AG04450 (cell line): Measurements from ENCODE around the gene ZAP70. TPM values are rescaled to one million over a fixed set of nuclear protein-coding genes. Genes with fewer than 3 reads are reported as not detected.
"Not testable (repeated sequence)": the region's sequence is repeated elsewhere in the genome, so short reads cannot be mapped to it uniquely, and the experiment has no call there.

ENCODE experiments used
- CTCF ChIA-PET: fragments of 300-600, 350-600 bp; formaldehyde crosslinking; extraction: SDS; loops from one replicate; lab custom pipeline; 2022; ENCODE audit warnings: antibody characterized with exemption, inconsistent platforms; lab: Charles Lee
- POLR2A ChIA-PET: fragments of 350-600 bp; formaldehyde crosslinking; extraction: SDS; loops from one replicate; lab custom pipeline; 2021; ENCODE audit warnings: antibody characterized with exemption, inconsistent platforms; lab: Yijun Ruan, JAX
- DNase-seq: peaks from one replicate; pipeline ENCODE4 v3.0.0-alpha.2; 2011; ENCODE audit warnings: low read depth, low spot score
- H3K27ac ChIP-seq: one replicate; pipeline ENCODE4 v1.5.1; 2012; ENCODE audit warnings: low read depth, low read length, control low read depth
- H3K27me3 ChIP-seq: one replicate; pipeline ENCODE4 v1.6.0; 2012; ENCODE audit warnings: low read length; ENCODE audit not compliant: control insufficient read depth, insufficient read depth
- H3K4me3 ChIP-seq: 2 replicates; pipeline ENCODE4 v1.5.1; 2011; ENCODE audit warnings: mild to moderate bottlenecking, low read depth, low read length, control low read depth
- H3K9me3 ChIP-seq: 2 replicates; pipeline ENCODE4 v1.5.1; 2012; ENCODE audit warnings: low read length; ENCODE audit not compliant: control insufficient read depth, insufficient read depth
- CTCF ChIP-seq: IDR thresholded peaks from 2 replicates; pipeline ENCODE4 v1.5.1; 2011; ENCODE audit warnings: low read depth, low read length, control low read depth, inconsistent platforms
- polyA plus RNA-seq: library from polyadenylated mRNA; depleted of rRNA; stranded (reverse); fragments of >200 nt; gene quantifications from 2 replicates; pipeline ENCODE4 v1.2.3, GENCODE V29; 2011

The ZAP70 gene
- polyA plus RNA-seq, 1 experiment = 0.06 TPM

GRCh38 chr2:97706708-97707345, 6.5 kb upstream of the ZAP70 start:
- ChIA-PET POLR2A (no interaction called here), CTCF (interaction anchor here (4.0 kb wide), 1 partner anchor 8 kb away, joined by 38 read pairs; no protein-coding TSS in a partner anchor)
- Histone ChIP-seq H3K9me3 (no peaks in the 10 kb centered on the region), H3K27me3 (peaks cover 13% of the 10 kb centered on the region), H3K4me3 (no peak overlapping the region), H3K27ac (no peak overlapping the region)
- no peak for DNase-seq
- no peak for TF ChIP-seq CTCF

GRCh38 chr2:97707362-97708047, 5.9 kb upstream of the ZAP70 start:
- no peak for TF ChIP-seq CTCF
- H3K27me3 ChIP-seq = peaks cover 14% of the 10 kb centered on the region

GRCh38 chr2:97708048-97708380, 5.4 kb upstream of the ZAP70 start:
- H3K4me3 ChIP-seq = no peak overlapping the region
- CTCF ChIA-PET = interaction anchor here (1.8 to 4.0 kb wide), 4 partner anchors 9 to 676 kb away, joined by 5 to 38 read pairs (median 12); no protein-coding TSS in a partner anchor
- POLR2A ChIA-PET = no interaction called here

More at GRCh38 chr2:97707362-97708047, 5.9 kb upstream of the ZAP70 start:
- ChIA-PET CTCF (interaction anchor here (1.8 to 4.0 kb wide), 4 partner anchors 9 to 677 kb away, joined by 5 to 38 read pairs (median 12); no protein-coding TSS in a partner anchor), POLR2A (no interaction called here)
- no peak overlapping the region for H3K27ac ChIP-seq
- no peak for DNase-seq
- H3K9me3 ChIP-seq = no peaks in the 10 kb centered on the region; the same call in 1 of the 2 replicates
- H3K4me3 ChIP-seq = no peak overlapping the region

GRCh38 chr2:97708608-97709007, 4.8 kb upstream of the ZAP70 start:
- no peak overlapping the region for H3K27ac ChIP-seq
- ChIA-PET POLR2A (interaction anchor here (0.6 kb wide), 1 partner anchor 8 kb away, joined by 3 read pairs; no protein-coding TSS in a partner anchor), CTCF (interaction anchor here (1.1 to 4.0 kb wide), 8 partner anchors 10 to 677 kb away, joined by 3 to 38 read pairs (median 5); no protein-coding TSS in a partner anchor)
- DNase-seq = no peak
- no peaks in the 10 kb centered on the region; the same call in 1 of the 2 replicates for H3K9me3 ChIP-seq
- TF ChIP-seq CTCF = no peak
- H3K4me3 ChIP-seq = no peak overlapping the region
- H3K27me3 ChIP-seq = peaks cover 10% of the 10 kb centered on the region

More at GRCh38 chr2:97708048-97708380, 5.4 kb upstream of the ZAP70 start:
- TF ChIP-seq CTCF = no peak
- Histone ChIP-seq H3K27ac (no peak overlapping the region), H3K9me3 (no peaks in the 10 kb centered on the region; the same call in 1 of the 2 replicates), H3K27me3 (peaks cover 10% of the 10 kb centered on the region)
- DNase-seq = no peak

GRCh38 chr2:97711394-97711711, 2.0 kb upstream of the ZAP70 start:
- ChIA-PET CTCF (interaction anchor here (0.5 to 1.0 kb wide), 2 partner anchors 12 to 677 kb away, joined by 3 read pairs; no protein-coding TSS in a partner anchor), POLR2A (no interaction called here)
- no peak for DNase-seq
- Histone ChIP-seq H3K27ac (no peak overlapping the region), H3K9me3 (no peaks in the 10 kb centered on the region; the same call in 1 of the 2 replicates), H3K4me3 (no peak overlapping the region), H3K27me3 (peaks cover 14% of the 10 kb centered on the region)
- no peak for TF ChIP-seq CTCF

- POLR2A ChIA-PET = not testable (repeated sequence)
Measured at GRCh38 chr2:97712175-97712574, 1.2 kb upstream of the ZAP70 start.

More at GRCh38 chr2:97712175-97712574, 1.2 kb upstream of the ZAP70 start:
- H3K9me3 ChIP-seq, DNase-seq, CTCF ChIA-PET, H3K4me3 ChIP-seq, H3K27ac ChIP-seq: not testable (repeated sequence)
- peaks cover 14% of the 10 kb centered on the region for H3K27me3 ChIP-seq
